Measurements from ENCODE around the gene GAB2.

The GAB2 gene

DNA sequence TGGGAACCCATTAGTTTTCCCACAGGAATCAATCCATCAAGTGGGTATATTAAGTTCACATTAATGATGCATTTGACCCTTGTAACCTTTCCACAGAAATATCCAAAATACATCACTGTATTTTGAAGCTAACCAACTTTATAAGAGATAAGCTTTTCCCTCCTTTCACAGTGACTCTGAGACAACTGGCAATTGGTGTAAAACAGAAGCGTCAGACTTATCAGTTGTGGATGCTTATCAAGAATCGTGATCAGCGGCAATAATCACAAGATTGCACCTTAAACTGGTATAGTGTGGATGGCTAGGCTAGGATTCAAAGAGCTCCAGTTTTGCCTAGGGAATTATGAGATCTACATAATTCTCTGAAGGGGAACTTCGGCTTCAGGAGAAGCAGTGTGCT, 155.8 kb downstream of the GAB2 start:
- no peak overlapping the region for H3K4me3 ChIP-seq (ENCODE audit: control insufficient read depth, low read depth, low read length)
- TF ChIP-seq, protein P1, sequence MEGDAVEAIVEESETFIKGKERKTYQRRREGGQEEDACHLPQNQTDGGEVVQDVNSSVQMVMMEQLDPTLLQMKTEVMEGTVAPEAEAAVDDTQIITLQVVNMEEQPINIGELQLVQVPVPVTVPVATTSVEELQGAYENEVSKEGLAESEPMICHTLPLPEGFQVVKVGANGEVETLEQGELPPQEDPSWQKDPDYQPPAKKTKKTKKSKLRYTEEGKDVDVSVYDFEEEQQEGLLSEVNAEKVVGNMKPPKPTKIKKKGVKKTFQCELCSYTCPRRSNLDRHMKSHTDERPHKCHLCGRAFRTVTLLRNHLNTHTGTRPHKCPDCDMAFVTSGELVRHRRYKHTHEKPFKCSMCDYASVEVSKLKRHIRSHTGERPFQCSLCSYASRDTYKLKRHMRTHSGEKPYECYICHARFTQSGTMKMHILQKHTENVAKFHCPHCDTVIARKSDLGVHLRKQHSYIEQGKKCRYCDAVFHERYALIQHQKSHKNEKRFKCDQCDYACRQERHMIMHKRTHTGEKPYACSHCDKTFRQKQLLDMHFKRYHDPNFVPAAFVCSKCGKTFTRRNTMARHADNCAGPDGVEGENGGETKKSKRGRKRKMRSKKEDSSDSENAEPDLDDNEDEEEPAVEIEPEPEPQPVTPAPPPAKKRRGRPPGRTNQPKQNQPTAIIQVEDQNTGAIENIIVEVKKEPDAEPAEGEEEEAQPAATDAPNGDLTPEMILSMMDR (conservative IDR thresholded peaks at IDR 0.05; ENCODE audit: control insufficient read depth, insufficient read depth, low read depth, low read length), result no peak
- no peak for DNase-seq (ENCODE audit: low read depth)

DNA sequence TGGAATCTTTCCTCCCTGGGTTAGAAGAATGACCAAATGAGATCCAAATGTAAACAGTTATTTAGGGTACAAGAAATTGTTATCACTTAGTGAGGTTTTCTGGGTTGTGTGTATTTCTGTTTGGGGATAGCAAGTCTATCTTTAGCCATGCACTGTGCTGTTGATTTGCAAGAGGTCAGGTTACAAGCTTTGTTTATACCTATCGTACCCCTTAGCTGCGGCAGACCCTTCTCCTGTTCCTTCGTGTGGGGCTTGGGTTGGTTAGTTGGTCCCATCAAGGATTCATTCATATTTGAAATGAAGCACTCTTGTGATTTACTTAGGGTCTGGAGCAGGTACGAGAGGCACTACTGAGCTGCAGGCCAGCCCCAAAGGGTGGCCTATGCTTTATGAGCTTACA, 156.3 kb downstream of the GAB2 start:
- TF ChIP-seq, protein P1 (conservative IDR thresholded peaks at IDR 0.05; ENCODE audit: control insufficient read depth, insufficient read depth, low read depth, low read length), result no peak
- DNase-seq (ENCODE audit: low read depth), result no peak
- no peak overlapping the region for H3K4me3 ChIP-seq (ENCODE audit: control insufficient read depth, low read depth, low read length)

DNA sequence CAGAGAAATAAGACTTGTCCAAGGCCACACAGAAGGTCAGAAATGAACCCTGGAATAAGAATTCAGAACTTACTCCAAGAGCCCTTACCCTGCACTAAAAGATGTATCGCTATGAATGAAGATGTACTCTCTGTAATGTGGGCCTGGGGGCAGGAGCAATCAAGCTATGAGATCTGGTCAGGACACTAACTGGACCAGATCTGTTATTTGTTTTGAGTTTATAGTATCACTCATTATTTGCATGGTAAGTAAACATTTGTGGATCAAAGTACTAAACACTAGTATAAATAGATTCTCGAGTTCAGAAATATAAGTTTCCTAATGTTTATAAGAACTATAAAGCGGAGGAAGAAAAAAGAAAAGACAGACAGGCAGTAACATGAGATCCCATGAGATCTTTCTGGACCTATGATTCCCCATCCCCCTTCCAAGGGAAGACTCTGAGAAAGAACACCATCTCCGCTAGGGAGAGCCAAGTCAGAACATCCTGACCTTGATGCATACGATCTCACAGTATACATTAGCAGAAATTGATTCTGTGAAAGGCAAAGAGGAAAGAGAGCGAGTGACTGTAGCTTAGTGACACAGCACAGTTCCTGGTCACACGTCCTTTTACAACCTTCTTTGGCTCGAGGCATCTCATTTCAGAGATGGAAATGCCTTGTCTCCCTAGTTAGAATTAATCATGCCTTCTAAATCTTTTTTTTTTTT, 157.7 kb downstream of the GAB2 start:
- TF ChIP-seq, protein P1 (conservative IDR thresholded peaks at IDR 0.05; ENCODE audit: control insufficient read depth, insufficient read depth, low read depth, low read length), result no peak
- no peak for DNase-seq (ENCODE audit: low read depth)
- H3K4me3 ChIP-seq (ENCODE audit: control insufficient read depth, low read depth, low read length), result no peak overlapping the region

DNA sequence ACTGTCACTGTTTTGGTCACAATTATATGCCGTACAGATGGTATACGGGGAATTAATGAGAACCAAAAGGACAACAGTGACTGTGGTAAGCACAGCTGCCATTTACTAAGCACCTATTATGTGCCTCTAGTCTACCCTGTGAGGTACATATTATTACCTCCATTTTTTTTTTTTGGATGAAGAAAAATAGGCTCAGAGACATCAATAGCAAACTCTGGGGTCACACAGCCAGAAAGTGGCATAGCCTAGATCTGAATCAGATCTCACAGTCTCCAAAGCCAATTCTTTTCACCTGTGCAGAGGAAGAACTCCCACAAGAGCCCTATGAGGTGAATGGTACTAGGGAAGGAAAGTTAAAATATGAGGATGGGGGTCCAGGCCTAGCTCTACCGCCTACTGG, 160.0 kb downstream of the GAB2 start:
- DNase-seq (ENCODE audit: low read depth), result no peak
- TF ChIP-seq, protein P1 (conservative IDR thresholded peaks at IDR 0.05; ENCODE audit: control insufficient read depth, insufficient read depth, low read depth, low read length), result no peak
- no peak overlapping the region for H3K4me3 ChIP-seq (ENCODE audit: control insufficient read depth, low read depth, low read length)

DNA sequence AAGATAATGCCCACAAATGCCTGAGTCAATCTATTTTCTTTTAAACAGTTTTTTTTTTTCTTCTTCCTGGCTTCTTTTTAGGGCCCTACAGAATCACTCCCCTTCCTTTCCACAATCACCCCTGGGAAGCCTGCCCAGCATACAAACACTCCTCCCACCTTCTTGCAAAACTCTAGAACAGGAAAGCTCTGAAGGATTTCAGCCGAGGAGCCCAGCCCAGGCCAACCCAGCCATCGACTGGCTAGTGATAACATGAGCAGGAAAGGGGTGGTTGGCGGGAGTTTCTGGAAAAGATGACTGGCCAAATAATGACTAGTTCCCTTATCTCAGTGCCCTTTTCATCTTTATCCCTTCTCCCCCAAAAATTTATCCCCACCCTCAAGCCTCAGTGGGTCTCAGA, 160.7 kb downstream of the GAB2 start:
- H3K4me3 ChIP-seq (ENCODE audit: control insufficient read depth, low read depth, low read length), result no peak overlapping the region
- peak; percentile 81 for DNase-seq (ENCODE audit: low read depth)
- TF ChIP-seq, protein P1 (conservative IDR thresholded peaks at IDR 0.05; ENCODE audit: control insufficient read depth, insufficient read depth, low read depth, low read length), result no peak

DNA sequence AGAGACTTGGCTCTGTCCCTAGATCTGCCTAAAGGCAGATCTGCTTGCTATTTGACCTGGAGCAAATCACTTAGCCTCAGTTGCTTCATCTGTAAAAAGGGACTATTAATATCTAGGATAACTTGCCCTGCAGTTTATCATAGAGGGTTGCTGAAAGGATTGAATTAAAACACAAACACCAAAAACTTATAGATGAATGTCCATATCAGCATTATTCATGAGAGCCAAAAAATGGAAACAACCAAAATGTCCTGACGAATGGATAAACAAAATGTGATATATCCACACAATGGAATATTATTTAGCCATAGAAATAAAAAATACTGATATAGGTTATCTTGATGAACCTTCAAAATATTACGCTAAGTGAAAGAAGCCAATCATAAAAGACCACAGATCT, 161.7 kb downstream of the GAB2 start:
- DNase-seq (ENCODE audit: low read depth), result no peak
- no peak overlapping the region for H3K4me3 ChIP-seq (ENCODE audit: control insufficient read depth, low read depth, low read length)
- TF ChIP-seq, protein P1 (conservative IDR thresholded peaks at IDR 0.05; ENCODE audit: control insufficient read depth, insufficient read depth, low read depth, low read length), result no peak

DNA sequence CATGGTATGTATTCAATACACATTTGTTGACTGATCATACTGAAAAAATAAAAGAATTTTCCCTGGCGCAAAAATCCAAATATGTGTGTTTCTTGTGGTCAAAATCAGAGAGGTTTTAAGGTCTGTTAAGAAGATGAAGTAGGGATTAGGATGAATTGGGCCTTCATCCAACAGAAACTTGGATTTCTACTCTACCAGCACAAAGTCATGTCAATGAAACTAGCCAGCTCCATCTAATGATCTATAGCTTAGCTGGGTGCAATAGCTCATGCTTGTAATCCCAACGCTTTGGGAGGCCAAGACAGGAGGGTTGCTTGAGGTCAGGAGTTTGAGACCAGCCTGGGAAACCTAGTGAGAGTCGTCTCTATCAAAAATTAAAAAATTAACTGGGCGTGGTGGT, 163.4 kb downstream of the GAB2 start:
- H3K4me3 ChIP-seq (ENCODE audit: control insufficient read depth, low read depth, low read length), result no peak overlapping the region
- no peak for DNase-seq (ENCODE audit: low read depth)
- TF ChIP-seq, protein P1 (conservative IDR thresholded peaks at IDR 0.05; ENCODE audit: control insufficient read depth, insufficient read depth, low read depth, low read length), result no peak
